Natural killer cell treated with Interleukin-12 subunit alpha and Interleukin-12 subunit beta and Interleukin-15 and Interleukin-18, amount 100 ng/mL, for 72 hours (primary cell): Measurements from ENCODE around the gene CAMK2G. TPM values are rescaled to one million over a fixed set of nuclear protein-coding genes. Genes with fewer than 3 reads are reported as not detected.
"Not testable (repeated sequence)": the region's sequence is repeated elsewhere in the genome, so short reads cannot be mapped to it uniquely, and the experiment has no call there.

Experiments
- ATAC-seq, 2 donors: fragments of 150-1000 bp; cut with Tn5 transposase in 1 of 2; sonication (Bioruptor Pico), chemical (Tn5 transposase) in 1 of 2; 2 replicates each; pipeline ENCODE4 v1.10.0; 2021
- DNase-seq: peaks from one replicate; pipeline ENCODE4 v3.0.0; 2022; ENCODE audit warnings: low spot score
- H3K27ac Mint-ChIP-seq, 2 donors: 1 replicate in 1 of 2; 2 replicates in 1 of 2; pipeline ENCODE4 v1.8.0; 2022; ENCODE audit warnings: mixed read lengths in 2 of 2, mild to moderate bottlenecking in 1 of 2, moderate library complexity in 1 of 2
- H3K27me3 Mint-ChIP-seq, 2 donors: 1 replicate in 1 of 2; 2 replicates in 1 of 2; pipeline ENCODE4 v1.8.0; 2022; ENCODE audit warnings: mixed read lengths in 2 of 2
- H3K36me3 Mint-ChIP-seq: one replicate; pipeline ENCODE4 v1.8.0; 2022; ENCODE audit warnings: mixed read lengths
- H3K4me1 Mint-ChIP-seq, 2 donors: 1 replicate in 1 of 2; 2 replicates in 1 of 2; pipeline ENCODE4 v1.8.0; 2022; ENCODE audit warnings: low read depth in 2 of 2, mixed read lengths in 2 of 2, mild to moderate bottlenecking in 1 of 2
- H3K4me3 Mint-ChIP-seq: one replicate; pipeline ENCODE4 v1.8.0; 2022; ENCODE audit warnings: mixed read lengths
- H3K9me3 Mint-ChIP-seq: 2 replicates; pipeline ENCODE4 v1.8.0; 2022; ENCODE audit warnings: mixed read lengths
- total RNA-seq, 2 donors: library from RNA; stranded (reverse); gene quantifications; one replicate each; pipeline ENCODE4 v1.2.3, GENCODE V29; 2022

CAMK2G gene
- total RNA-seq, 2 donors from 2014 or later: 6.9 to 15.3 TPM

DNA sequence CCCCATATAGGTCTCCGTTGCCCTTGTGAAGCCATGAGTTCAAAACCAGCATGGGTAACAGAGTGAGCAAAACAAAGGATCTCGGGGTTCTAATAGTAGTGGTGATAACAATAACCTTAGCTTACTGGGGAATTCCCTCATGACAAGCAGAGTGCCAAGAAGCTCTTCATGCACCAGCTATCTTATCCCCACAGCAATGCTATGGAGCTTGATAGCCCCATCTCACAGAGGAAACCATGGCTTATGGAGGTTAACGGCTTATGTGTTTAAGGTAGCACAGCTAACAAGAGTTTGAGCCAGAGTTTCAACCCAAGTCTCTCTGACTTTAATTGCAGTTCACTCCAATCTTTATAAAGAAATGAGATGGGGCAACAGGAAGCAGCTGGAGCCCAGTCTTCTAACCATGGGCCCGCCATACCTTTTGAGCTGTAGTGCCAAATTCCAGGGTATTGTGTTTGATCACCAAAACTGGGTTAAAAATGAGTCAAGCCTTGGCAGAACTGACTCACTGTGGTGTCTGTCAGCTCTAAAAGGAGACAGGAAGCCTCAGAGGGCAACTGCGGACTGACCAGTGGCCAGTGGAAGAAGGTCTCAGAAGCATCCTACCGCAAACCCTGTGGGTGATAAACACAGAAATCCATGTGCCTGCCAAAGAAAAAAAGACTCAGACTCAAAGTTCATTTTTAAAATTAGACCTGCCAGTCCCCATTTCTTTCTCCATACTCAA lies 20.1 kb upstream of the CAMK2G start:
- Mint-ChIP-seq H3K36me3 (no peaks in the 10 kb centered on the region), H3K9me3 (no peaks in the 10 kb centered on the region), H3K4me1 (peaks cover 19 to 31% of the 10 kb centered on the region in 2 donors), H3K4me3 (peak overlapping the region; percentile 38), H3K27ac (peak overlapping the region in 1 of 2 donors; percentile 22), H3K27me3 (peaks cover 0 to 7% of the 10 kb centered on the region in 2 donors)
- ATAC-seq (peak; percentile 90 to 93), DNase-seq (peak; percentile 73)

- no peak for ATAC-seq
- H3K27me3 Mint-ChIP-seq: peaks cover 0 to 7% of the 10 kb centered on the region in 2 donors
- no peak overlapping the region for H3K27ac Mint-ChIP-seq
- H3K9me3 Mint-ChIP-seq: no peaks in the 10 kb centered on the region
- peaks cover 21 to 26% of the 10 kb centered on the region in 2 donors for H3K4me1 Mint-ChIP-seq
- DNase-seq: no peak
- no peak overlapping the region for H3K4me3 Mint-ChIP-seq
- H3K36me3 Mint-ChIP-seq: no peaks in the 10 kb centered on the region
Observed at GRCh38 chr10:73893426-73893825, 19.1 kb upstream of the CAMK2G start.

DNA sequence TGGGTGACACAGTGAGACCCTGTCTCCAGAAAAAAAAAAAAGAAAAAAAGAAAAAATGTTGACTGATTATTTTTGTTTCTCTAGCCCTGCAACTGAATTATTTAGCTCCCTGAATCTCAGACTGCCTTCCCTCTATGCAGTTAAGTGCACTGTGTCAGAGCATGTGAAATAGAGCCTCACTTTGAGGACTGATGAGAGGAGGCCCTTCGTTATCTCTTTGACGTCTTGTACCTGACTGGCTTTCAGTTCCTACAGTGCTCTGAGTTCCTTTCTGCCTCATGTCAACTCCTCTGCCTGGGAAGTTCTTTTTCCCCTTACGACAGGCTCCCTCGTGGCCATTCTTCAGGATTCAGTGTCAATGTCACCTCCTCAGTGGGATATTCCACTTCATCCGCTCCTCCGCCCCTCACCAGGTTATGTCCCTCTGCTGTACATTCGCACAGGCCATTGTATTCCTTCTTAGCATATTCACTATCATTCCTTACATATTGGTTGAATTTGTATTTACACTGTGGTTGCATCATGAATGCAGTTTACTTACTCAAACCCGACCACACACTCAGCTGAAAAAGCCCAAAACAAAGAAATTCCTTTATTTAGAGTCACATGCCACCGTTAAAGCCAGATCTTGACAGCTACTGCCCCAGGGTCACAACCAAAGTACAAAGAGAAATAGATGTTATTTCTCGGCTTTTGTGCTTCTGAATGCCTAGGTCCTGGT lies 18.1 kb upstream of the CAMK2G start:
- H3K4me1 Mint-ChIP-seq: peaks cover 22 to 26% of the 10 kb centered on the region in 2 donors
- ATAC-seq (no peak), DNase-seq (no peak)
- H3K27ac Mint-ChIP-seq: no peak overlapping the region
- H3K9me3 Mint-ChIP-seq: no peaks in the 10 kb centered on the region
- H3K36me3 Mint-ChIP-seq: no peaks in the 10 kb centered on the region
- H3K4me3 Mint-ChIP-seq: no peak overlapping the region
- peaks cover 0 to 7% of the 10 kb centered on the region in 2 donors for H3K27me3 Mint-ChIP-seq

DNA sequence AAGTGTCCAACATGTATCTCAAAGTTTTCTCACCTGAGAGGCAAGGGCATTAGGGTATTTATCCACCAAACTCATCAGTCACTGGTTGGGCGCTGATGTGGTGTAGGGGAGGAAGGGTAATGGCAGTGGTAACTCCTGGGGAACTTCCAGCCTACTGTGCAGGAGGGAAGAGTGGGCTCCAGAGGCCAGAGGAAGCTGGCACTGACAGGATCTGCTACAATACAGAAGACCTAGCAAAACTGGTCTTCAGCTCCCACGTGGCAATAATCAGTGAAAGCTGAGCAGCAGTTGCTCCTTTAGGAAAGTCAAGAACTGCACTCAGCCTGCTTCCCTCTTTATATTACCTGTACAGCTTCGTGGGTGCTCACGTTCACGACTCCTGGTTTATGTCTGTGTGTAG lies 17.2 kb upstream of the CAMK2G start:
- ATAC-seq: no peak
- Mint-ChIP-seq H3K27ac (no peak overlapping the region), H3K9me3 (no peaks in the 10 kb centered on the region), H3K36me3 (no peaks in the 10 kb centered on the region), H3K27me3 (peaks cover 0 to 7% of the 10 kb centered on the region in 2 donors), H3K4me1 (peaks cover 23 to 28% of the 10 kb centered on the region in 2 donors), H3K4me3 (no peak overlapping the region)
- DNase-seq: no peak

DNA sequence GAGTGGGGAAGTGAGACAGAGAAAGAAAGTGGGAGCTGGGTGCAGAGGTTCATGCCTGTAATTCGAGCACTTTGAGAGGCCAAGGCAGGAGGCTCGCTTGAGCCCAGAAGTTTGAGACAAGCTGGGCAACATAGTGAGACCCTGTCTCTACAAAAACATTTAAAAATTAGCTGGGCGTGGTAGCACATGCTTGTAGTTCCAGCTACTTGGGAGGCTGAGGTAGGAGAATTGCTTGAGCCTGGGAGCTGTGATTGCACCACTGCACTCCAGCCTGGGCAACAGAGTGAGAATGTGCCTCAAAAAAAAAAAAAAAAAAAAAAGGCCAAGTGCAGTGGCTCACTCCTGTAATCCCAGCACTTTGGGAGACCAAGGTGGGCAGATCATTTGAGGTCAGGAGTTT lies 16.5 kb upstream of the CAMK2G start:
- ATAC-seq: not testable (repeated sequence)

DNA sequence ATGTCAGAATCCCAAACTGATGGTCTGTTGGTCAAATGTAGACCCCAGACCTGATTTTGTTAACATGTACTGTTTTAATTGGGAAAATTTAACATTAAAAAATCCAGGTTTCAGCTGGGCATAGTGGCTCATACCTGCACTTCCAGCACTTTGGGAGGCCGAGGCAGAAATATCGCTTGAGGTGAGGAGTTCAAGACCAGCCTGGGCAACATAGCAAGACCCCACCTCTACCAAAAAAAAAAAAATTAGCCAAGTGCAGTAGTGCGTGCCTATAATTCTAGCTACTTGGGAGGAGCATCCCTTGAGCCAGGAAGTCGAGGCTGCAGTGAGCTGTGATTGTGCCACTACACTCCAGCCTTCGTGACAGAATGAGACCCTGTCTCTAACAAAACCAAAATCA lies 15.9 kb upstream of the CAMK2G start:
- Mint-ChIP-seq H3K27ac (no peak overlapping the region), H3K4me3 (no peak overlapping the region), H3K9me3 (no peaks in the 10 kb centered on the region), H3K4me1 (peaks cover 28 to 32% of the 10 kb centered on the region in 2 donors), H3K27me3 (peaks cover 3 to 7% of the 10 kb centered on the region in 2 donors), H3K36me3 (no peaks in the 10 kb centered on the region)
- ATAC-seq: no peak
- no peak for DNase-seq

More for the DNA sequence above, 16.5 kb upstream of the CAMK2G start:
- peaks cover 30 to 35% of the 10 kb centered on the region in 2 donors for H3K4me1 Mint-ChIP-seq
- H3K9me3 Mint-ChIP-seq, H3K27me3 Mint-ChIP-seq, DNase-seq, H3K4me3 Mint-ChIP-seq, H3K27ac Mint-ChIP-seq, H3K36me3 Mint-ChIP-seq: not testable (repeated sequence)

GRCh38 chr10:73889416-73889815 lies 15.1 kb upstream of the CAMK2G start:
- not testable (repeated sequence) for H3K36me3 Mint-ChIP-seq, ATAC-seq, H3K4me3 Mint-ChIP-seq, H3K27ac Mint-ChIP-seq, DNase-seq, H3K27me3 Mint-ChIP-seq, H3K9me3 Mint-ChIP-seq
- H3K4me1 Mint-ChIP-seq: peaks cover 22 to 26% of the 10 kb centered on the region in 2 donors

DNA sequence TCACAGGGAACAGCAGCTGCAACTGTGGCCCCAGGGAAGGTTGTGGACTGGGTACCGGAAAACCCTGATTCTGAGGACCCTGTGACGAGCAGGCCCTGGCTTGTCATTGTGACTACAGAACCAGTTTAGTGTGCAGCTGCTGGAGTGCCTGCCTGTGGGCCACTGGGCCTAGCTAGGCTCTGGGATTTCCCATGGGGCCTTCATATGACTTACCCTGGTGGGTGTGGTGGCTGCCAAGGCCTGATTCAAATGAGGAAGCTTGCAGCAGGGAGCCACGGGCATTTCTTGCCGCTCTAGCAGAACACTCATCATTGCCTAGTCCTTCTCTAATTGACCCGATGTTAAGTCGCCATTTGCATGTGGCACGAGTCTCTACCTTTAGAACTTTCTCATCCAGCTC lies 14.7 kb upstream of the CAMK2G start:
- no peaks in the 10 kb centered on the region for H3K9me3 Mint-ChIP-seq
- no peaks in the 10 kb centered on the region for H3K36me3 Mint-ChIP-seq
- ATAC-seq (peak in 1 of 2 donors; percentile 42), DNase-seq (no peak)
- H3K27me3 Mint-ChIP-seq: peaks cover 3 to 7% of the 10 kb centered on the region in 2 donors
- H3K4me1 Mint-ChIP-seq: peaks cover 18 to 22% of the 10 kb centered on the region in 2 donors
- no peak overlapping the region for H3K27ac Mint-ChIP-seq
- H3K4me3 Mint-ChIP-seq: no peak overlapping the region

GRCh38 chr10:73888514-73888913 lies 14.2 kb upstream of the CAMK2G start:
- no peak for DNase-seq
- ATAC-seq: no peak
- Mint-ChIP-seq H3K27ac (no peak overlapping the region), H3K27me3 (peaks cover 3 to 7% of the 10 kb centered on the region in 2 donors), H3K4me3 (no peak overlapping the region), H3K36me3 (no peaks in the 10 kb centered on the region), H3K9me3 (no peaks in the 10 kb centered on the region), H3K4me1 (peaks cover 13 to 17% of the 10 kb centered on the region in 2 donors)

GRCh38 chr10:73887294-73888039 lies 13.1 kb upstream of the CAMK2G start:
- no peak overlapping the region for H3K4me3 Mint-ChIP-seq
- no peak for DNase-seq
- H3K4me1 Mint-ChIP-seq: peaks cover 10 to 12% of the 10 kb centered on the region in 2 donors
- no peak for ATAC-seq
- no peaks in the 10 kb centered on the region for H3K36me3 Mint-ChIP-seq
- peaks cover 3% of the 10 kb centered on the region in 2 donors for H3K27me3 Mint-ChIP-seq
- no peaks in the 10 kb centered on the region for H3K9me3 Mint-ChIP-seq
- peak overlapping the region in 1 of 2 donors; percentile 70 for H3K27ac Mint-ChIP-seq

DNA sequence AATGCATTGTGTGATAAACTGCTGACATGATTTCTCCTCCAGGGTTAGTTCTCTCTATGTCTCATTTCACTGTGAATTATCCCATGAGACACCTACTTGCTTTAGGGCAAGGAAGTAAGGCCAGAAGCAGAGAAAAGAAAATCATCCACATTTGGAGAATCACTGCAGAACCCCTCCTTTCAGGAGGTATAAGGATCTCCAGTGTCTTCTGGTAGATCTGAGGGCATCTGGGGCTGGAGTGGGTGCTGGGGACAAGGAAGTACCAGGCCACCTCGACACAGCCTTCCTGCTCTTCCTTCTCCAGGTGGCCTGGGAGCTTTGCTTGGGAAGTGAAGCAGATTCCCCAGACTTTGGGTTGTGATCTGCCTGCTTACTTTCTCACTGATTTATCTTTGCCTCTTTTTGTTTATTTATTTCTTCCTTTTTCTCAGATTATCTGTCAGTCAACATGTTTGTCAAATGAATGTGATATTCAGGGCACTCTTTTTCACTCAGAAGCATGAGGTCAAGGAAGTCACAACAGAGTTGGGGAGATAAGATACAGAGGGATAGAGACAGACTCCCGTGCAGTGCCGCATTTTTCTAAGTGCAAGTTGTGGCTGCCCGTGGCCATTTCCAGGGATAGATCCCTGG lies 12.4 kb upstream of the CAMK2G start:
- peaks cover 10 to 12% of the 10 kb centered on the region in 2 donors for H3K4me1 Mint-ChIP-seq
- no peak for ATAC-seq
- no peaks in the 10 kb centered on the region for H3K36me3 Mint-ChIP-seq
- H3K9me3 Mint-ChIP-seq: no peaks in the 10 kb centered on the region
- DNase-seq: no peak
- H3K4me3 Mint-ChIP-seq: no peak overlapping the region
- H3K27ac Mint-ChIP-seq: peak overlapping the region in 1 of 2 donors; percentile 70
- H3K27me3 Mint-ChIP-seq: peaks cover 0 to 3% of the 10 kb centered on the region in 2 donors

DNA sequence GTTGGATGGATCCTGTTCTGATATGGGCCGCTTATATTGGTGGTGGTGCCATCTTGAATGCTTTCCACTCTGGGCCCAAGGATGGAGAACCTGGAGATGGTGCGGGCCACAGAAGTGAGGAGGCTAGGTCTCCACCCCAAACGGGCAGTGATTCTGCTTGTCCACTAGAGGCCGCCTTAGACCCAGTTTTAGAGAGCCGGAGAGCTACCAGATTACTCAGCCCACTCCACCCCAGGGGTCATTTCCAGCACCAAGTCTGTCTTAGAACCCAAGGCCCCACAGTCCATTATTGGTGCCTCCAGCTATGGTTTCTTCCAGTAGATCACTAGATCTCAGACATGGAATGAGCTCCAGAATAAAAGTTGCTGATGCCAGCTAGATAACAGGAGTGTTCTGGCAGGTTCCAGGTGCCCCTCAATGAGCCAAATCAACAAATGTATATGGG lies 11.8 kb upstream of the CAMK2G start:
- peak; percentile 75 for DNase-seq
- ATAC-seq: peak; percentile 91 to 95
- no peaks in the 10 kb centered on the region for H3K9me3 Mint-ChIP-seq
- H3K4me3 Mint-ChIP-seq: no peak overlapping the region
- H3K27ac Mint-ChIP-seq: peak overlapping the region in 1 of 2 donors; percentile 70
- no peaks in the 10 kb centered on the region for H3K36me3 Mint-ChIP-seq
- H3K27me3 Mint-ChIP-seq: peaks cover 0 to 3% of the 10 kb centered on the region in 2 donors
- peaks cover 10 to 12% of the 10 kb centered on the region in 2 donors for H3K4me1 Mint-ChIP-seq

DNA sequence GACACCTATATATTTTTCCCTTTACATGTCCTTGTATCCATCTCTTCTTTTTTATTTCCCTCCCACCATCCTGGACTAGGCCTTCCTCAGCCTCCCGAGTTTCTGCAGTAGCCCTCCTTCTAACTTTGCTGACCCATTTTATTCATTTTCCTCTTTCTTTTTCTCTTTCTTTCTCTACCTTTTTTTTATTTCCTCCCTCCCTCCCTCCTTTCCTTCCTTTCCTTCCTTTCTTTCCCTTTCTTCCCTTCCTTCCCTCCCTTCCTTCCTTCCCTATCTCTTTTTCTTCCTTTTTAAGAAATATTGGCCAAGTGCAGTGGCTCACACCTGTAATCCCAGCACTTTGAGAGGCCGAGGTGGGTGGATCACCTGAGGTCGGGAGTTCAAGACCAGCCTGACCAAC lies 9.7 kb upstream of the CAMK2G start:
- ATAC-seq (no peak), DNase-seq (no peak)
- peaks cover 22% of the 10 kb centered on the region in 2 donors for H3K4me1 Mint-ChIP-seq
- no peaks in the 10 kb centered on the region for H3K9me3 Mint-ChIP-seq
- H3K36me3 Mint-ChIP-seq: no peaks in the 10 kb centered on the region
- H3K27me3 Mint-ChIP-seq: peaks cover 0 to 9% of the 10 kb centered on the region in 2 donors
- H3K27ac Mint-ChIP-seq: no peak overlapping the region
- H3K4me3 Mint-ChIP-seq: no peak overlapping the region
